ENCODE measurements around the gene LCE1F. TPM values are rescaled to one million over a fixed set of nuclear protein-coding genes. Genes with fewer than 3 reads are reported as not detected.

Gene LCE1F
- total and polyA plus RNA-seq, 7 donors, result not detected

DNA sequence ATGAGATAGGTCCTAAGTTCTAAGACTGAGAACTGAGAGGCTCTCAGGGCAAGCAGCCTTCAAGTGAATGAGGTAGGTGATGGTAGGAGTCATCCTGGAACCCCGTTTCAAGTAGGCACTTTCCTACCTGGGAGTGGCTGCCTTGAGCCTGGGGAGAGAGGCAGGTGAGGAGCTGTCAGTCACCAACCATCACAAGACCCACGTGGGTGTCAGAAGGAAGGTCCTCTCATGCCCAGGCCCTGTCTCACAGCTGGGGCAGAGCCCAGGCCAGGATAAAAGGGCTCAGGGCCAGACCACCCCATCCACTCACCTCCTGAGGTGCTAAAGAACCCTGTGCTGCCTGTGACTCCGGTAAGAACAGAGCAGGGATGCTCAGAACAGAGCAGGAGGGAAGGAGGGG lies 21.5 kb downstream of the LCE1F start, which contains the start of gene LCE1D:
Gene LCE1D (plus strand): TSS at position 301 of the 400 bp plus-strand sequence. CDS start 1,074 bp downstream, outside the sequence.
- no peak for DNase-seq
- intact Hi-C loops (cut with DNase I), result no loop called here
- Histone ChIP-seq H3K27ac (no peak within 1 kb of the TSS), H3K36me3 (ENCODE audit: insufficient read depth in 1 of 2, low read depth in 1 of 2) (no peaks in the 10 kb centered on the region), H3K4me1 (no peaks in the 10 kb centered on the region), H3K4me3 (no peak within 1 kb of the TSS), H3K9me3 (no peaks in the 10 kb centered on the region), H3K27me3 (ENCODE audit: insufficient read depth in 3 of 3, low read length in 2 of 3) (no peaks in the 10 kb centered on the region)
- TF ChIP-seq, protein P1, sequence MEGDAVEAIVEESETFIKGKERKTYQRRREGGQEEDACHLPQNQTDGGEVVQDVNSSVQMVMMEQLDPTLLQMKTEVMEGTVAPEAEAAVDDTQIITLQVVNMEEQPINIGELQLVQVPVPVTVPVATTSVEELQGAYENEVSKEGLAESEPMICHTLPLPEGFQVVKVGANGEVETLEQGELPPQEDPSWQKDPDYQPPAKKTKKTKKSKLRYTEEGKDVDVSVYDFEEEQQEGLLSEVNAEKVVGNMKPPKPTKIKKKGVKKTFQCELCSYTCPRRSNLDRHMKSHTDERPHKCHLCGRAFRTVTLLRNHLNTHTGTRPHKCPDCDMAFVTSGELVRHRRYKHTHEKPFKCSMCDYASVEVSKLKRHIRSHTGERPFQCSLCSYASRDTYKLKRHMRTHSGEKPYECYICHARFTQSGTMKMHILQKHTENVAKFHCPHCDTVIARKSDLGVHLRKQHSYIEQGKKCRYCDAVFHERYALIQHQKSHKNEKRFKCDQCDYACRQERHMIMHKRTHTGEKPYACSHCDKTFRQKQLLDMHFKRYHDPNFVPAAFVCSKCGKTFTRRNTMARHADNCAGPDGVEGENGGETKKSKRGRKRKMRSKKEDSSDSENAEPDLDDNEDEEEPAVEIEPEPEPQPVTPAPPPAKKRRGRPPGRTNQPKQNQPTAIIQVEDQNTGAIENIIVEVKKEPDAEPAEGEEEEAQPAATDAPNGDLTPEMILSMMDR (IDR thresholded peaks at IDR 0.05), result no peak
- 29 to 40% (median 32%) methylated on average over 1 to 3 of the region's 3 CpGs for WGBS, 3 donors
- ATAC-seq, result no peak

DNA sequence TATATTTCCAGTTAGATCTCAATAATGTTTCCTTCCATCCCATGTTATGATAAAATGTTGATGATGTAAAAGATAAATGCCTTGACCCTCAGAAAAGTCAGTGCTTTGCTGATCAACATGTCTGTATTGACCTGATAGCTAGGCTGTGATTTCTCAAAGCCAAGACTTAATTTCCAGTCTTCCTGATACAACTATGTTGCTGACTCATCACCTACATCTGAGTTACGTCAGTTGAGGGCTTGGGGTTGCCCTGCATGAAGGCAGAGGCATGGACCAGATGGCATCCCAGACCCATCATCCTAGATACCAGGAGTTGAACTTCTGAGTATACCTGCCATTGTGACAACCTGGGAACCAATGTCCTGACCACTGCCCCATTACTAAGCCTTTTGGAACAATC lies 26.4 kb downstream of the LCE1F start:
- WGBS, 3 donors, result 55 to 61% (median 58%) methylated on average over 1 of the region's 1 CpG

DNA sequence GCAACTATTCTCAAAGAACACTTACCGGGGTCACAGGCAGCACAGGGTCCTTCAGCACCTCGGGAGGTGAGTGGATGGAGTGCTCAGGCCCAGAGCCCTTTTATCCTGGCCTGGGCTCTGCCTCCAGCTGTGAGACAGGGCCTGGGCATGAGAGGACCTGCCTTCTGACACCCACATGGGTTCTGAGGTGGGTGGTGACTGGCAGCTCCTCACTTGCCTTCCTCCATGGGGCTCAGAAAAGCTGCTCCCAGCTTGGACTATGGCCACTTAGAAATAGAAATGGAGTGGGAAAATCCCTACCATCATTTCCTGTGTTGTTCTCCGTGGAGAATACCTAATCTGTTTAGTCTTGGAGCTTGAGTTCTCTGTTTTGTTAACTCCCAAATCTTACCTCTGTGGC lies 31.6 kb downstream of the LCE1F start, which contains the start of gene LCE1C:
Gene LCE1C (minus strand): TSS at position 76 of the 400 bp plus-strand sequence. CDS start 1,173 bp downstream, outside the sequence.
- intact Hi-C loops (cut with DNase I), result no loop called here
- H3K27ac ChIP-seq, result no peak within 1 kb of the TSS
- ATAC-seq (no peak), DNase-seq (no peak)
- WGBS, 3 donors, result 44 to 53% (median 50%) methylated on average over 3 of the region's 3 CpGs
- peaks cover 0 to 1% (median 0%) of the 10 kb centered on the region in 3 donors for H3K27me3 ChIP-seq (ENCODE audit: insufficient read depth in 3 of 3, low read length in 2 of 3)
- H3K36me3 ChIP-seq (ENCODE audit: insufficient read depth in 1 of 2, low read depth in 1 of 2), result no peaks in the 10 kb centered on the region
- no peak within 1 kb of the TSS for H3K4me3 ChIP-seq
- TF ChIP-seq, protein P1 (IDR thresholded peaks at IDR 0.05), result no peak
- no peaks in the 10 kb centered on the region for H3K4me1 ChIP-seq
- H3K9me3 ChIP-seq, result no peaks in the 10 kb centered on the region

More for the DNA sequence above, 26.4 kb downstream of the LCE1F start:
- no peaks in the 10 kb centered on the region for H3K36me3 ChIP-seq (ENCODE audit: insufficient read depth in 1 of 2, low read depth in 1 of 2)
- H3K4me1 ChIP-seq, result no peaks in the 10 kb centered on the region
- H3K27ac ChIP-seq, result no peak overlapping the region
- no peaks in the 10 kb centered on the region for H3K9me3 ChIP-seq
- no peak overlapping the region for H3K4me3 ChIP-seq
- ATAC-seq (no peak), DNase-seq (no peak)
- TF ChIP-seq, protein P1 (IDR thresholded peaks at IDR 0.05), result no peak
- H3K27me3 ChIP-seq (ENCODE audit: insufficient read depth in 3 of 3, low read length in 2 of 3), result no peaks in the 10 kb centered on the region
- intact Hi-C loops (cut with DNase I), result no loop called here

DNA sequence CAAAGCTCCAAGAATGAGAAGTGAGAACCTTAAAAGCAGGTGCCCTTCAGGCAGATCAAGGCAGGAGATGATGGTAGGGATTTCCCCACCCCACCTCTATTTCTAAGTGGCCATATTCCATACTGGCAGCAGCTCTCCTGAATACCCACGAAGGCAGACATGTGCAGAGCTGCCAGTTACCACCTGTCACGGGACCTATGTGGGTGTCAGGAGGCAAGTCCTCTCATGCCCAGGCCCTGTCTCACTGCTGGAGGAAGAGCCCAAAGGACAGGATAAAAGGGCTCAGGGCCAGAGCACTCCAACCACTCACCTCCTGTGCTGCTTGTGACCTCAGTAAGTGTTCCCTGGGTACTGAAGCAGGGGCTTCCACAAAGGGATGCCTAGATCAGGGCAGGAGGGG lies 36.1 kb downstream of the LCE1F start:
- no peak overlapping the region for H3K27ac ChIP-seq
- WGBS, 3 donors, result 49 to 56% (median 54%) methylated on average over 2 of the region's 2 CpGs
- ATAC-seq, result no peak
- intact Hi-C loops (cut with DNase I), result no loop called here
- H3K9me3 ChIP-seq, result no peaks in the 10 kb centered on the region
- H3K36me3 ChIP-seq (ENCODE audit: insufficient read depth in 1 of 2, low read depth in 1 of 2), result no peaks in the 10 kb centered on the region
- H3K4me1 ChIP-seq, result no peaks in the 10 kb centered on the region
- H3K27me3 ChIP-seq (ENCODE audit: insufficient read depth in 3 of 3, low read length in 2 of 3), result peaks cover 0 to 1% (median 0%) of the 10 kb centered on the region in 3 donors
- H3K4me3 ChIP-seq, result no peak overlapping the region
- DNase-seq, result no peak
- TF ChIP-seq, protein P1 (IDR thresholded peaks at IDR 0.05), result no peak

DNA sequence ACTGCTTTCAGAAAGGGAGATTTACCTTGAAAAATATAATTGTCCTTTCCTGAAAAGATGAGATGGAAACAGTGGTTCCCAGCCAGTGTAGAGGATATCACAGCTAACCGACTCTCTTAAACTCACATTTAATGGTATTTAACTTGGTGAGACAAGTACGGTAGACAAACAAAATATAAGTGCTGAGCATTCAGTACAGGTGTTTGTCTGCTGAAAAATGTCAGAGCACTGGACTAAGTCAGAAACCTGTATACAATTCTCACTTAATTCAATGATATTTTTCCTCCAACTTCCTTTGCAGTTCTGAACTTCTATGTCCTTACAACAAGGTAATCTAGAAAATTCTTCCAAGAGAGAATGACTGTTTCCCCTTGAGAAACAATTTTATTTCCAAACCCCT lies 36.7 kb downstream of the LCE1F start, which contains the start of gene LCE1B:
Gene LCE1B (plus strand): TSS at position 301 of the 400 bp plus-strand sequence. CDS start 476 bp downstream, outside the sequence.
- no peaks in the 10 kb centered on the region for H3K9me3 ChIP-seq
- ATAC-seq (no peak), DNase-seq (no peak)
- 71 to 92% (median 84%) methylated on average over 2 of the region's 2 CpGs for WGBS, 3 donors
- intact Hi-C loops (cut with DNase I), result no loop called here
- no peaks in the 10 kb centered on the region for H3K36me3 ChIP-seq (ENCODE audit: insufficient read depth in 1 of 2, low read depth in 1 of 2)
- H3K27me3 ChIP-seq (ENCODE audit: insufficient read depth in 3 of 3, low read length in 2 of 3), result peaks cover 0 to 1% (median 0%) of the 10 kb centered on the region in 3 donors
- no peak within 1 kb of the TSS for H3K27ac ChIP-seq
- no peak within 1 kb of the TSS for H3K4me3 ChIP-seq
- TF ChIP-seq, protein P1 (IDR thresholded peaks at IDR 0.05), result no peak
- H3K4me1 ChIP-seq, result no peaks in the 10 kb centered on the region

Data from psoas muscle (tissue), 8 donors.